OCI-LY3 (cell line): ENCODE data around the gene G6PC2.

ENCODE experiments used
- CTCF ChIP-seq: fragments of 200-600, 300-600 bp; sonication (generic); IDR thresholded peaks from 2 replicates; pipeline ENCODE4 v1.5.1; 2014; ENCODE audit warnings: antibody characterized with exemption, low read length, low read depth
- EZH2phosphoT487 ChIP-seq: fragments of 200-600 bp; shearing (Covaris generic); IDR thresholded peaks from 2 replicates; pipeline ENCODE4 v1.6.1; 2018; ENCODE audit warnings: antibody characterized with exemption, mixed run types, low read depth

- TF ChIP-seq CTCF (no peak), EZH2phosphoT487 (no peak)
These were observed 7.0 kb upstream of the G6PC2 start for GRCh38 chr2:168894101-168894500.
